ENCODE data around the gene RASSF5. TPM values are rescaled to one million over a fixed set of nuclear protein-coding genes. Genes with fewer than 3 reads are reported as not detected.

Gene RASSF5
- total and polyA plus RNA-seq, 10 of the 15 experiments (the other 5 are each of a cell fraction or from before 2014, with no cell fraction given), result 14.0 to 89.6 (median 68.9) TPM

DNA sequence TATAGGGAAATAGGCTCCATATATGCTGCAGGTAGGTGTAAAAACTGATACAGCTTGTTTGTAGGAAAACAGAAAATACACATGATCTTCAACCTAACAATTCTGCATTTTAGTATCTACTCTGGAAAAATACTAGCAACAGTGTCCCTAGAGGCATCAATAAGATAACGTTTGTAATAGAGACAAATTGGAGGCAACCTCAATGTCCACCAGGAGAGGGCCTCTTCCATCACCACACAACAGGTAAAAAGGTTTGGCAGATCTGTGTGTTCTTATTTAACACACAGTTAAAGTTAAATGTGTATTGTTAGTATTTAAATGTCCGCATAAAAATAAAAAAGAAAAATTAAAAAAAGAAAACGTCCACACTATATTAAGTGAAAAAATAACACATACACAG is 99.5 kb downstream of the RASSF5 start:
- no peak for DNase-seq (ENCODE audit: low read depth, low spot score)
- no peak for TF ChIP-seq MEF2B (IDR thresholded peaks at IDR 0.05; ENCODE audit: partially characterized antibody, poor library complexity, severe bottlenecking)
- no peak for TF ChIP-seq TCF3 (IDR thresholded peaks at IDR 0.05; ENCODE audit: borderline replicate concordance, insufficient read depth, low read depth, low read length)
- TF ChIP-seq, protein P1, sequence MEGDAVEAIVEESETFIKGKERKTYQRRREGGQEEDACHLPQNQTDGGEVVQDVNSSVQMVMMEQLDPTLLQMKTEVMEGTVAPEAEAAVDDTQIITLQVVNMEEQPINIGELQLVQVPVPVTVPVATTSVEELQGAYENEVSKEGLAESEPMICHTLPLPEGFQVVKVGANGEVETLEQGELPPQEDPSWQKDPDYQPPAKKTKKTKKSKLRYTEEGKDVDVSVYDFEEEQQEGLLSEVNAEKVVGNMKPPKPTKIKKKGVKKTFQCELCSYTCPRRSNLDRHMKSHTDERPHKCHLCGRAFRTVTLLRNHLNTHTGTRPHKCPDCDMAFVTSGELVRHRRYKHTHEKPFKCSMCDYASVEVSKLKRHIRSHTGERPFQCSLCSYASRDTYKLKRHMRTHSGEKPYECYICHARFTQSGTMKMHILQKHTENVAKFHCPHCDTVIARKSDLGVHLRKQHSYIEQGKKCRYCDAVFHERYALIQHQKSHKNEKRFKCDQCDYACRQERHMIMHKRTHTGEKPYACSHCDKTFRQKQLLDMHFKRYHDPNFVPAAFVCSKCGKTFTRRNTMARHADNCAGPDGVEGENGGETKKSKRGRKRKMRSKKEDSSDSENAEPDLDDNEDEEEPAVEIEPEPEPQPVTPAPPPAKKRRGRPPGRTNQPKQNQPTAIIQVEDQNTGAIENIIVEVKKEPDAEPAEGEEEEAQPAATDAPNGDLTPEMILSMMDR (IDR thresholded peaks at IDR 0.05 in 2 of 3, conservative IDR thresholded peaks at IDR 0.05 in 1 of 3; ENCODE audit: control insufficient read depth in 2 of 3, extremely low read depth in 1 of 3, insufficient read depth in 1 of 3, low read depth in 3 of 3, low read length in 3 of 3), result peak; percentile 43 to 63 (median 57); a peak in 5 of 6 replicates
- no peak for TF ChIP-seq CEBPB (IDR thresholded peaks at IDR 0.05; ENCODE audit: borderline replicate concordance in 1 of 2, low read depth in 2 of 2, low read length in 2 of 2)
- TF ChIP-seq RBBP5 (conservative IDR thresholded peaks at IDR 0.05), result no peak
- peak; percentile 32; the same call in 1 of the 2 replicates for TF ChIP-seq SMC3 (IDR thresholded peaks at IDR 0.05; ENCODE audit: borderline replicate concordance, low read length)

More for the DNA sequence above, 99.5 kb downstream of the RASSF5 start:
- peak; percentile 49 for ATAC-seq
- 48% methylated on average over 3 of the region's 3 CpGs for WGBS (ENCODE audit: insufficient coverage, insufficient replicate concordance, low lambda C conversion rate, missing lambda C conversion rate)
- Histone ChIP-seq H3K27ac (ENCODE audit: control insufficient read depth, insufficient read depth) (no peak overlapping the region), H3K4me2 (ENCODE audit: control insufficient read depth, insufficient read depth) (no peak overlapping the region; the same call in 1 of the 2 replicates), H3K9ac (ENCODE audit: control insufficient read depth, insufficient read depth, low read length) (no peak overlapping the region), H2AFZ (ENCODE audit: control insufficient read depth, low read depth, low read length) (no peak overlapping the region), H3K4me1 (ENCODE audit: control insufficient read depth, insufficient read depth, low read length) (peaks cover 31% of the 10 kb centered on the region), H4K20me1 (ENCODE audit: control insufficient read depth, insufficient read depth) (no peaks in the 10 kb centered on the region), H3K36me3 (ENCODE audit: control insufficient read depth in 2 of 2, insufficient read depth in 2 of 2, low read length in 1 of 2) (peaks cover 2 to 19% of the 10 kb centered on the region in 2 experiments; a peak in 3 of 4 replicates), H3K9me3 (replicated peaks; ENCODE audit: control insufficient read depth, insufficient read depth, low read length) (no peaks in the 10 kb centered on the region), H3K4me3 (no peak overlapping the region), H3K79me2 (ENCODE audit: control insufficient read depth, insufficient read depth, low read length) (peaks cover 21% of the 10 kb centered on the region), H3K27me3 (replicated peaks in 1 of 2; ENCODE audit: control insufficient read depth in 2 of 2, insufficient read depth in 2 of 2, low read length in 1 of 2) (no peaks in the 10 kb centered on the region)
- CTCF ChIA-PET, result interaction anchor here (1.0 to 11.3 kb wide), 27 partner anchors 9 to 375 kb away, joined by 3 to 197 read pairs (median 5); partner anchors contain the start of gene DYRK3
- intact Hi-C loops (cut with micrococcal nuclease; ENCODE audit: unreplicated experiment) (loop anchor here (1.0 to 10.0 kb wide), 4 partner anchors 70 to 375 kb away; no protein-coding TSS in a partner anchor), in situ Hi-C loops (cut with MboI) (no loop called here)
- POLR2A ChIA-PET, result no interaction called here
- SMC1A ChIA-PET (ENCODE audit: uncharacterized antibody, unreplicated experiment), result interaction anchor here (1.2 to 5.2 kb wide), 6 partner anchors 15 to 98 kb away, joined by 3 to 70 read pairs (median 8); no protein-coding TSS in a partner anchor
- no TSS peak for BruUV-seq (replicated peaks)
- RAD21 ChIA-PET (ENCODE audit: unreplicated experiment), result interaction anchor here (0.8 to 4.1 kb wide), 7 partner anchors 14 to 101 kb away, joined by 3 to 18 read pairs (median 6); no protein-coding TSS in a partner anchor
- no peak for FAIRE-seq
